HG03565 (cell line): ENCODE data around the gene COX4I1.

Experiments used
- ATAC-seq: cut with Tn5 transposase; IDR thresholded peaks from one replicate; pipeline ENCODE4 v1.9.1; 2021; ENCODE audit warnings: mild to moderate bottlenecking, moderate library complexity; ENCODE audit not compliant: unreplicated experiment

Gene COX4I1

GRCh38 chr16:85765767-85766166 lies 33.7 kb upstream of the COX4I1 start:
- ATAC-seq, result no peak

- ATAC-seq, result no peak
Observed at GRCh38 chr16:85767531-85767930, 32.0 kb upstream of the COX4I1 start.

GRCh38 chr16:85768199-85768598 lies 31.3 kb upstream of the COX4I1 start:
- no peak for ATAC-seq

GRCh38 chr16:85770741-85771140 lies 28.8 kb upstream of the COX4I1 start:
- no peak for ATAC-seq

GRCh38 chr16:85773044-85773443 lies 26.5 kb upstream of the COX4I1 start:
- no peak for ATAC-seq

- ATAC-seq, result no peak
Observed at GRCh38 chr16:85774136-85774535, 25.4 kb upstream of the COX4I1 start.

GRCh38 chr16:85774811-85775210 lies 24.7 kb upstream of the COX4I1 start:
- ATAC-seq, result no peak

- no peak for ATAC-seq
Observed at GRCh38 chr16:85777583-85778310, 21.7 kb upstream of the COX4I1 start.

GRCh38 chr16:85778873-85779272 lies 20.6 kb upstream of the COX4I1 start:
- no peak for ATAC-seq

GRCh38 chr16:85780281-85780680 lies 19.2 kb upstream of the COX4I1 start:
- no peak for ATAC-seq

- no peak for ATAC-seq
Observed at GRCh38 chr16:85781156-85781555, 18.3 kb upstream of the COX4I1 start.

GRCh38 chr16:85781695-85782370 lies 17.7 kb upstream of the COX4I1 start:
- no peak for ATAC-seq

- ATAC-seq, result no peak
Observed at GRCh38 chr16:85782451-85782850, 17.0 kb upstream of the COX4I1 start.

- no peak for ATAC-seq
Observed at GRCh38 chr16:85783441-85783840, 16.1 kb upstream of the COX4I1 start.

GRCh38 chr16:85784813-85785212 lies 14.7 kb upstream of the COX4I1 start:
- no peak for ATAC-seq

- ATAC-seq, result no peak
Observed at GRCh38 chr16:85785927-85786326, 13.6 kb upstream of the COX4I1 start.

- ATAC-seq, result no peak
Observed at GRCh38 chr16:85788819-85789218, 10.7 kb upstream of the COX4I1 start.

GRCh38 chr16:85789773-85790172 lies 9.7 kb upstream of the COX4I1 start:
- no peak for ATAC-seq

- no peak for ATAC-seq
Observed at GRCh38 chr16:85793662-85794298, 5.7 kb upstream of the COX4I1 start.

- ATAC-seq, result no peak
Observed at GRCh38 chr16:85794696-85795095, 4.8 kb upstream of the COX4I1 start.

GRCh38 chr16:85796152-85796551 lies 3.3 kb upstream of the COX4I1 start:
- ATAC-seq, result no peak

- ATAC-seq, result no peak
Observed at GRCh38 chr16:85796599-85796998, 2.9 kb upstream of the COX4I1 start.
